HG03095 (cell line): Measurements from ENCODE around the gene RASGEF1C.

ENCODE experiments used
- ATAC-seq: cut with Tn5 transposase; IDR thresholded peaks from one replicate; pipeline ENCODE4 v1.9.1; 2021; ENCODE audit warnings: moderate library complexity; ENCODE audit not compliant: unreplicated experiment

RASGEF1C gene

DNA sequence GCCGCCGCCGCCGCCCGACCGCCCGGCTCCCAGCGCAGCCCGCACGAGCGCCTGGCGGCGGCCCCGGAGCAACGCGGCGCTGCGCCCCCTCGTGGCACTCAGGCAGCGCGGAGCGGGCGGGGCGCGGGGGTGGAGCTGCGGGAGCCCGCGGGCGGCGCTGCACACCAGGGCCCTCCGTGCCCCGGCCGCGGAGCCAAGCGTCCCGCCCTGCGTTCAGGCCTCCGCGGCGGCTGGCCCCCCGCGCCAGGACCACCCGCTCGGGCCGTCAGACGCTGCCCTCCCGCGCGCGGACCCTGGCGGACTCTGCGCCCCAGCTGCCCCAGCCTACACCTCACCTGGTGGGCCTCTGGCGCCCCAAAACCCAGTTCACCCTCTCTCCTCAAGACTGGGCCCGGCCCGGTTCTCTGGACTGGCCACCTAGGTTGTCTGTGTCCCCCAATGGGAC is at the start of gene RASGEF1C:
TSS of gene RASGEF1C (minus strand) at position 75 of the 445 bp plus-strand sequence. CDS start 71,159 bp downstream, outside the sequence.
- peak; percentile 72 for ATAC-seq

- ATAC-seq: no peak
These were observed 44.2 kb upstream of the RASGEF1C start for GRCh38 chr5:180253036-180253824.

- no peak for ATAC-seq
These were observed 42.9 kb upstream of the RASGEF1C start for GRCh38 chr5:180251887-180252286.

DNA sequence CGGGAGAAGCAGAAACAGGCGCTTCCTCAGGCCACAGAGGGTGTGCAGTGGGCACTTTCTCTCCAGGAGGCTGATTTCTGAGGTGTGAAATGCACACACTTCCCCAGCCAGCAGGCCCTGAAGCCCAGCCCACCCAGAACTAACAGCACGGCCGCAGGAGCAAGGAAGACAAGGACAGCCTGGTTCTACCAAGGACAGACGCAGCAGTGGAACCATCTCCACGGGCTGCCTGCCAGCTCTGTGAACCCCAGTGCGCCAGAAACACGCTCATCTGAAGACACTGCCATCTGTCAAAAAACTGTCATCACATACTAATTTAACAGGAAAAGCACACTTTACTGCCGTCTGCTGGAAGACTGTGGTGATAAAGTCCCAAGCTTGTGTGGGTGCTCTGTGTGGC is 42.1 kb upstream of the RASGEF1C start:
- ATAC-seq: no peak

DNA sequence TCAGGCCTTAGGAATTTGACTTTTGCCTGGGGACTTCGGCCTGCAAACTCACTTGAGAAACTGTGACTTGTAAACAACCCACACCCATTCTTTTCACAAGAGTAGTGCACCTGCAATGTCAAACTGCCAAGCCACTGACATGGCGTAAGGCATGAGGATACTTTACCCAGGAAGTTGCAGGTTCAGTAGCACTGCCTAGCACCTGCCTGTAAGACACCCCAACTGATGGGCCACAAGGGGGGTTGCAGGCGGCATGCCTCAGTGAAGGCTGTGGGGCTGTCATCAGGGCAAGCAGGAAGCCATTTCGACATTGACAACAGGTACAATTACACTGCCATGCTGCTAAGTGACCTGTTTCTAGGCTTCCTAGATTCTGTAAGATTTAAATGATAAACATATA is 41.3 kb upstream of the RASGEF1C start:
- ATAC-seq: no peak

DNA sequence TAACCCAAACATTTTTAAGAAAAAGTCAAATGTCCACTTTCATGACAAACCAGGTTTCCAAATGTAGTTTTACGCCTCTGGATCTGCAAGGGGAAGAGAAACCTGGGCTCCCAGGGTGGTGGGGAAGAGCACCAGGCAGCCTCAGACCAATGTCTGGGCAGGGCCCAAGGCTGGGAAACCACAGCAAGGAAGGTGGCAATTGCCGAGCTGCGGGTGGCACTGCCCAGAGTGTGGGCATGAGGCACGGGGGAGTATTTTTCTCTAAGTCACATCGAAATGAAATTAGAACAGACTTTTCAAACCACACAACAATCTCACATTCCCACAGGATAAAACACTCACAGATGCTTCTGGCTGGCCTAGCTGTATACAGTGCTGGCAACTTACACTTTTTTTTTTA is 32.6 kb upstream of the RASGEF1C start:
- ATAC-seq: no peak

- no peak for ATAC-seq
These were observed 29.6 kb upstream of the RASGEF1C start for GRCh38 chr5:180238631-180239030.

GRCh38 chr5:180235846-180236245 is 26.8 kb upstream of the RASGEF1C start:
- no peak for ATAC-seq

DNA sequence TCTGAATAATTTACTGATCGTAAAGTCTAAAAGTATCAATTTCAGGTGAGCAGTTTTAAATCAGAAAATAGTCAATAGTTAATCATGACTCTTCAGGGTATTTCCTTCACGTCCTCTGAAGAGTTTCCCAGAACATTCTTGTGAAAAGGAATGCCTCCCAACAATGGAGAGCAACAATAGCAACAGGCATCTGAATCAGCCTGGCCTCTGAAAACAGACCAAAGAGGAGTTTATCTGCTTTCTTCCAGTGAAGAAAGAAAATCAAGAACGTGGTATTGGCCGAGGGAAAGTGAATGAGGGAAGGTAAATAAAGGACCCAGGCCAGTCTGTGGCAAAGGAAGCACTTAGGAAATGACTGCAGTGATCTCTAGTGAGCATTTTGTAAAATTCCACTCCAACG is 26.1 kb upstream of the RASGEF1C start:
- ATAC-seq: no peak

GRCh38 chr5:180234271-180234670 is 25.3 kb upstream of the RASGEF1C start:
- no peak for ATAC-seq

- ATAC-seq: no peak
These were observed 24.7 kb upstream of the RASGEF1C start for GRCh38 chr5:180233729-180234128.

DNA sequence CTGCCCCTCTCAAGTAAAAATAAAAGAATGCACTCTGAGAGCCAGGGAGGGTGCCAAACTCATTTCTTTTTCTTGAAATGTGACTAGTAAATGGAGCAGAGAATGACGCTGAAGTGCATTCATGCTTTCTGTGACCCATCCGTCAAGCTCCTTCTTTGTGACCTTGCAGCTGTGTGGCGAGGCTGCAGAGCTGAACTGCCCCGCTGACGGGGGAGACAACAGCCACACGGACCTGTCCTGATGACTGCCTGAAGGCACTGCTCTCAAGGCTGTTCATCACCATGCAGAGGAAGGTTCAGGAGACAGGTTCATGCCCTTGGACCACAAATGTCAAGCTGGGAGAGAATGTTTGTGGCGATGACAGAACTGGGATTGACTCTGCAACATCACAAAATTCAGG is 21.0 kb upstream of the RASGEF1C start:
- no peak for ATAC-seq

DNA sequence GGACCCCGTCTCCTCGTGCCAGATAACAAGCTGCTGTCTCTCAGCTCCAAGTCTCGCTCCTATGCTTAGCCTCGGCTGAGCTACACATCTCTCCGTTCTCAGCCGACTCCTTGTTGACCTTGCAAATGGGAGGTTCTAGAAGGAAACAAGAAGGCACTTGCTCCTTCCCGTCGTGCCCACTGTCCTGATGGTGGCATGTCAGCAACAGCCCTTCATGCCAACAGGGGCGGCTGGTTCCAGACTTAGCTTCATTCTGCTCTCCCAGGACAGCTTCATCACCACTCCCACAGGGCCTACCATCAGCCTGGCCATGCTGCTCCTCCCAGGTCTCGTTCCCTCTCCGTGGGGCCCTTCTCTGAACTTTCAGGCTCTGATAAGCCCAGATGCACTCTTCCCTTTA is 13.0 kb upstream of the RASGEF1C start:
- no peak for ATAC-seq

- no peak for ATAC-seq
These were observed 8.8 kb upstream of the RASGEF1C start for GRCh38 chr5:180217797-180218196.

DNA sequence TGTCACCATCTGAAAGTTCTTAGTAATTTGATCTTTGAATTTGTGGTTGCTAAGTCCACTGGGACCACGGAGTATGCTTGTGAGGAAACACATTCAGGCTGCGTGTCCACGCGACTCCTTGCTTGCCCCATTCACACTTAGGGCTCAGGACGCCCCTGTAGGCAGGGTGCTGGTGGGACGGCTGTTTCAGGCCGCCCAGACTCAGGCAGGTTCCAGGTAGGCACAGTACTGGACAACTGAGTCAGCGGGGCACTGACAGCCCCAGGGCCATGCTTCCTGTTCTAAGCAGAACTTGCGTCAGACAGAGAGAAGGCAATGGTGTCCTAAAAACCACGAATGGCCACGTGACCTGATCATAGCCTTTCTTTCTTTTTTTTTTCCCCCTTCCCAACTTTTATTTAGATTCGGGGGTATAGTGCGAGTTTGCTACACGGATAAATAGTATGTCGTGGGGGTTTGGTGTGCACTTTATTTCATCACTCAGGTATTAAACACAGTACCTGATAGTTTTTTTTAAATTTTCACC is 7.7 kb upstream of the RASGEF1C start:
- no peak for ATAC-seq

DNA sequence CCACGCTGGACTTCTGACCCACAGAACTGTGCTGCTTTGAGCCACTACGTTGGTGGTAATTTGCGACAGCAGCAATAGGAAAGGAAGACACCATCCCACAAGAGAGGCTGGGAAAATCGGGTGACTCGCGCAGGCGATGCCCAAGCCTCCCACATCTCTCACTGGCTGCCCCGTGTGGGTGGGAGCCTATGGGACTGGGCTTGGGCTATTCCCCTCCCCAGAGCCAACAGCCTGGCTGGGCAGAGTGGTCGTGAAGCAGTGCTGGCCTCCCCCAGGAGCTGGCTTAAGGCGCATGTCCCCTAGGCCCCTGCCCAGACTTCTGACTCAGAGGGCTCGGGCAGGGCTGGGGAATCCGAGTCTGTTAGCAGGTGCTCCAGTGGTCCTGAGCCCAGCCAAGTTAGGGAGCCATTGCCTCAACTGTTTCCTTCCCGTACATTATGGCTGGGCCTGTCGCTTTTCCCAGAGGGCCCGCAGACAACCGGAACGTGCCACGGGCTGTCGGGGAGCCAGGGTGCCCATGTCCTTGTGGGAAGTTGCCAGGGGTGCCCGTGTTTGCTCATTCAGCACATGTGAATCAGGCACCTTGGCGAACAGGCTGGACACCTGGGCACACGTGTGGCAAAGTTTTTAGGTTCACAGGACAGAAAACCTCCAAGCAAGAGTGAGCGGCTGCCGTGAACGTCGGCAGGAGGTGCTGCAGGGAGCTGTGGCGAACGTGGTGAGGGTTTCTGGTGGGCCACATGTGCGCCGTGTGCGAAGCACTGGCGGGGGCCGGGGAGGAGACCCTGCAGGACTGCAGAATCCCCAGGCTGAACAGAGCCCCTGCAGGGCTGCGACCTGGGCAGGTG is 7.0 kb upstream of the RASGEF1C start:
- ATAC-seq: no peak

GRCh38 chr5:180214870-180215770 is 6.1 kb upstream of the RASGEF1C start:
- no peak for ATAC-seq

GRCh38 chr5:180213657-180214207 is 4.7 kb upstream of the RASGEF1C start:
- ATAC-seq: no peak

- no peak for ATAC-seq
These were observed 4.2 kb upstream of the RASGEF1C start for GRCh38 chr5:180213256-180213600.
